ENCODE measurements around the gene FER. TPM values are rescaled to one million over a fixed set of nuclear protein-coding genes. Genes with fewer than 3 reads are reported as not detected.

FER gene
- total and polyA plus RNA-seq, 3 donors from 2014 or later = 17.5 to 40.4 (median 39.8) TPM

DNA sequence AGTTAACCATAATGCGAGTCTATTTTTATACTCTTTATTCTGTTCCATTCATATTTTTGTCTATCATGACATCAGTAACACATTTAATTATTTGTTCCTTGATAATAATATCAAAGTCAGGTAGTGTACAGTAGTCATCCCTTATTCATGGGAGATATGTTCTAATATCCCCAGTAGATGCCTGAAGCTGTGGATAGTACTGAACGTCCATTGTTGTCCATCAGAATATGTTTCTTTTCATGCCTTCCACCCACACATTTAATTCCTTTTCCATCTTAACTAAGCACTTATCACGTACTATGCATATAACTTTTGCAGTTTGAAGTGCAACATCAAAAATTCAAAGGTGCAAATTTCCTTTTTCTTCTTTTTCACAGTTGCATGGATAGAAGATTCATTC lies 53.6 kb downstream of the FER start:
- intact Hi-C loops (cut with DNase I; ENCODE audit: low total_unique reads) = no loop called here

DNA sequence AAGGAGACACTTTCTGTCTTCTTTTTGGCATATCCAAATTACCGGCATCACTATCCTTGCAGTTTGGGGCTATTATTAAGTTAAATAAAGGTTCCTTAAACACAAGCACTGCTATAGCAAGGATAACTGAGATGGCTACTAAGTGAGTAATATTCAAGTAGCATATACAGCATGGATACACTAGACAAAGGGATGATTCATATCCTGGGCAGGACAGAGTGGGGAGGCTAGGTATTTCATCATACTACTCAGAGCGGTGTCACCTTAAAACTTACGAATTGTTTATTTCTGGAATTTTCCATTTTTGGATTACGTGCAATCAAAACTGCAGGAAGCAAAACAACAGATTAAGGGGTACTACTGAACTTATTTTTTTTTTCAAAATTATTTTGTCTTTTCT lies 54.1 kb downstream of the FER start:
- no peaks in the 10 kb centered on the region for H3K27me3 ChIP-seq
- no peak for DNase-seq
- WGBS, 2 donors = 81 to 85% methylated on average over 4 of the region's 4 CpGs
- H3K36me3 ChIP-seq (ENCODE audit: low read depth, missing control alignments) = no peaks in the 10 kb centered on the region
- H3K4me1 ChIP-seq = no peaks in the 10 kb centered on the region
- TF ChIP-seq CTCF (IDR thresholded peaks at IDR 0.05) (no peak), POLR2A (IDR thresholded peaks at IDR 0.05) (no peak)
- H3K27ac ChIP-seq = no peak overlapping the region
- no peaks in the 10 kb centered on the region for H3K9me3 ChIP-seq
- no peak overlapping the region for H3K4me3 ChIP-seq
- intact Hi-C loops (cut with DNase I; ENCODE audit: low total_unique reads) = no loop called here

More for the DNA sequence above, 53.6 kb downstream of the FER start:
- 72 to 75% methylated on average over 3 of the region's 3 CpGs for WGBS, 2 donors
- no peaks in the 10 kb centered on the region for H3K9me3 ChIP-seq
- H3K27me3 ChIP-seq = no peaks in the 10 kb centered on the region
- H3K36me3 ChIP-seq (ENCODE audit: low read depth, missing control alignments) = no peaks in the 10 kb centered on the region
- H3K27ac ChIP-seq = no peak overlapping the region
- no peak for DNase-seq
- H3K4me1 ChIP-seq = no peaks in the 10 kb centered on the region
- H3K4me3 ChIP-seq = no peak overlapping the region
- no peak for TF ChIP-seq CTCF (IDR thresholded peaks at IDR 0.05)
- no peak for TF ChIP-seq POLR2A (IDR thresholded peaks at IDR 0.05)

GRCh38 chr5:108810717-108811116 lies 63.0 kb downstream of the FER start:
- Histone ChIP-seq H3K9me3 (no peaks in the 10 kb centered on the region), H3K27me3 (no peaks in the 10 kb centered on the region), H3K4me3 (no peak overlapping the region), H3K27ac (no peak overlapping the region), H3K36me3 (ENCODE audit: low read depth, missing control alignments) (no peaks in the 10 kb centered on the region), H3K4me1 (no peaks in the 10 kb centered on the region)
- no peak for DNase-seq
- TF ChIP-seq POLR2A (IDR thresholded peaks at IDR 0.05) = no peak
- TF ChIP-seq CTCF (IDR thresholded peaks at IDR 0.05) = no peak
- intact Hi-C loops (cut with DNase I; ENCODE audit: low total_unique reads) = no loop called here
- WGBS, 2 donors = 92 to 96% methylated on average over 2 to 3 of the region's 3 CpGs

GRCh38 chr5:108813673-108814072 lies 66.0 kb downstream of the FER start:
- TF ChIP-seq POLR2A (IDR thresholded peaks at IDR 0.05) (no peak), CTCF (IDR thresholded peaks at IDR 0.05) (no peak)
- DNase-seq = no peak
- Histone ChIP-seq H3K27ac (no peak overlapping the region), H3K36me3 (ENCODE audit: low read depth, missing control alignments) (no peaks in the 10 kb centered on the region), H3K4me3 (no peak overlapping the region), H3K4me1 (no peaks in the 10 kb centered on the region), H3K9me3 (no peaks in the 10 kb centered on the region), H3K27me3 (no peaks in the 10 kb centered on the region)
- WGBS, 2 donors = 62 to 79% methylated on average over 3 of the region's 3 CpGs
- intact Hi-C loops (cut with DNase I; ENCODE audit: low total_unique reads) = no loop called here

DNA sequence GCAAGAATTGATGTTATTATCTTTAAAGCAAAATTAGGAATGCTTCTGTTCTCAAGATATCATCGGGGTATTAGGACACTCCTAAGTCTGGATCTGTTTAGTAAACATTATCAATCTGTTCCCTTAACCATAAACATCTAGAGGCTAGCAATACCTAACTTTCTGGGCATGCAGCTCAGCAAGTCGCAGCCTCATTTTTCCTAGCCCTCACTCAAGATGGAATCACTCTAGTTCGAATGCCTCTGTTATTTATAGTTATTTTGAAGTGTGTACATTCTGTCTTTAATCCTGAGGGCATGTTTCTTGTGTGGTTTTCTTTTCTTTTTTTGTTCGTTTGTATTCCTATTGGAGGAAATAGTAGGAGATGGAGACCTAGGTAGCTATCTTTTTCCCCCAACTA lies 66.9 kb downstream of the FER start:
- no peak overlapping the region for H3K4me3 ChIP-seq
- DNase-seq = no peak
- H3K27ac ChIP-seq = no peak overlapping the region
- 74 to 83% methylated on average over 4 of the region's 4 CpGs for WGBS, 2 donors
- H3K27me3 ChIP-seq = no peaks in the 10 kb centered on the region
- no peaks in the 10 kb centered on the region for H3K4me1 ChIP-seq
- TF ChIP-seq POLR2A (IDR thresholded peaks at IDR 0.05) (no peak), CTCF (IDR thresholded peaks at IDR 0.05) (no peak)
- H3K36me3 ChIP-seq (ENCODE audit: low read depth, missing control alignments) = no peaks in the 10 kb centered on the region
- intact Hi-C loops (cut with DNase I; ENCODE audit: low total_unique reads) = no loop called here
- no peaks in the 10 kb centered on the region for H3K9me3 ChIP-seq
